ENCODE measurements around the gene PCNT. TPM values are rescaled to one million over a fixed set of nuclear protein-coding genes. Genes with fewer than 3 reads are reported as not detected.
"Not testable (repeated sequence)": the region's sequence is repeated elsewhere in the genome, so short reads cannot be mapped to it uniquely, and the experiment has no call there.

Gene PCNT
- total and polyA plus RNA-seq, 7 experiments from 2014 or later = 13.7 to 68.2 (median 54.3) TPM

GRCh38 chr21:46304437-46304836, 19.5 kb upstream of the PCNT start:
- ChIA-PET CTCF (no interaction called here), POLR2A (no interaction called here)
- intact Hi-C loops (cut with micrococcal nuclease) = no loop called here
- Histone ChIP-seq H3K27me3 (ENCODE audit: control insufficient read depth in 2 of 2, insufficient read depth in 2 of 2, low read length in 2 of 2) (no peaks in the 10 kb centered on the region), H3K9me3 (ENCODE audit: control insufficient read depth in 2 of 3, low read length in 3 of 3) (no peaks in the 10 kb centered on the region), H3K4me1 (ENCODE audit: control insufficient read depth in 2 of 2, insufficient read depth in 2 of 2, low read length in 2 of 2) (no peaks in the 10 kb centered on the region), H3K36me3 (ENCODE audit: control insufficient read depth in 2 of 3, insufficient read depth in 3 of 3, low read length in 3 of 3) (peaks cover 0 to 5% (median 0%) of the 10 kb centered on the region in 3 experiments), H3K4me3 (ENCODE audit: low read length) (no peak overlapping the region), H3K27ac (ENCODE audit: low read depth, low read length) (no peak overlapping the region)
- Mint-ChIP-seq H3K4me3 (no peak overlapping the region), H3K27ac (peak overlapping the region in 1 of 9 donors; percentile 1), H3K36me3 (peaks cover 0 to 30% (median 13%) of the 10 kb centered on the region in 5 donors), H3K9me3 (peaks cover 0 to 1% (median 0%) of the 10 kb centered on the region in 11 donors), H3K4me1 (peaks cover 0 to 6% (median 0%) of the 10 kb centered on the region in 7 donors), H3K27me3 (no peaks in the 10 kb centered on the region)
- no peak for DNase-seq
- no peak for ATAC-seq

DNA sequence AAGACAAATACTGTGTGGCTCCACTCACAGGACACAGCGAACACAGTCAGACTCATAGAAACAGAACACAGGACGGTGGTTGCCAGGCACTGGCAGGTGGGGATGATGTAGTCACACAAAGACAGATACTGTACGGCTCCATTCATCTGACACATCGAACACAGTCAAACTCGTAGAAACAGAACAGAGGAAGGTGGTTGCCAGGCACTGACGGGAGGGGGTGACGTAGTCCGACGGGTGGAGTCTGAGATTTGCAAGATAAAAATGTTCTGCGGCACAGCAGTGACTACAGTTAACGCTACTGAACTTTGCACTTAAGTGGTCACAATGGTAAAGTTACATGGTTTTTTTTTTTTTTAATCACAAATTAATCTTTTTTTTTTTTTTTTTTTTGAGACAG, 19.0 kb upstream of the PCNT start:
- CTCF ChIA-PET = no interaction called here
- ATAC-seq (peak; percentile 70), DNase-seq (no peak)
- Histone ChIP-seq H3K36me3 (ENCODE audit: control insufficient read depth in 2 of 3, insufficient read depth in 3 of 3, low read length in 3 of 3) (peaks cover 0 to 5% (median 0%) of the 10 kb centered on the region in 3 experiments), H3K4me1 (ENCODE audit: control insufficient read depth in 2 of 2, insufficient read depth in 2 of 2, low read length in 2 of 2) (no peaks in the 10 kb centered on the region), H3K27ac (ENCODE audit: low read depth, low read length) (no peak overlapping the region), H3K27me3 (ENCODE audit: control insufficient read depth in 2 of 2, insufficient read depth in 2 of 2, low read length in 2 of 2) (no peaks in the 10 kb centered on the region), H3K4me3 (ENCODE audit: low read length) (no peak overlapping the region), H3K9me3 (ENCODE audit: control insufficient read depth in 2 of 3, low read length in 3 of 3) (no peaks in the 10 kb centered on the region)
- POLR2A ChIA-PET = no interaction called here
- Mint-ChIP-seq H3K36me3 (peaks cover 0 to 27% (median 13%) of the 10 kb centered on the region in 5 donors), H3K4me1 (peaks cover 0 to 6% (median 0%) of the 10 kb centered on the region in 7 donors), H3K27me3 (no peaks in the 10 kb centered on the region), H3K9me3 (peaks cover 0 to 1% (median 0%) of the 10 kb centered on the region in 11 donors), H3K4me3 (no peak overlapping the region), H3K27ac (peak overlapping the region in 1 of 9 donors; percentile 1)
- intact Hi-C loops (cut with micrococcal nuclease) = no loop called here

DNA sequence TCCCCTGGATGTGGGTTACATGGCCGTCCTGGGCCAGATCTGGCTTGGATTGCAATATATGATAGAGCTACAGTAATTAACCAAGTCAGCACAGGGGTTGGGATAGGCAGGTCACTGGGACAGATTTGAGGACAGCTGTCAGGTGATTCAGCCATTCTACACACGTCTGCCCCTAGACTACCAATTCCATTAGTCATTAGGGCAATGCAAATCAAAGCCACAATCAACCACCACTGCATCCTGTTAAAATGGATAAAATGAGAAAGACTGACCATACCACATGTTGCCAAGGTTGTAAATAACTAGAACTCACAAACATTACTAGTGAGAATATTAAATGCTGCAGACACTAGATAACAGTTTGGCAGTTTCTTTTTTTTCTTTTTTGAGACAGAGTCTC, 16.3 kb upstream of the PCNT start:
- H3K4me3 Mint-ChIP-seq = no peak overlapping the region
- no peaks in the 10 kb centered on the region for H3K27me3 Mint-ChIP-seq
- peaks cover 0 to 6% (median 0%) of the 10 kb centered on the region in 7 donors for H3K4me1 Mint-ChIP-seq
- intact Hi-C loops (cut with micrococcal nuclease) = no loop called here
- ChIA-PET CTCF (no interaction called here), POLR2A (no interaction called here)
- Histone ChIP-seq H3K36me3 (ENCODE audit: control insufficient read depth in 2 of 3, insufficient read depth in 3 of 3, low read length in 3 of 3) (no peaks in the 10 kb centered on the region), H3K27me3 (ENCODE audit: control insufficient read depth in 2 of 2, insufficient read depth in 2 of 2, low read length in 2 of 2) (no peaks in the 10 kb centered on the region), H3K27ac (ENCODE audit: low read depth, low read length) (no peak overlapping the region), H3K4me3 (ENCODE audit: low read length) (no peak overlapping the region), H3K4me1 (ENCODE audit: control insufficient read depth in 2 of 2, insufficient read depth in 2 of 2, low read length in 2 of 2) (no peaks in the 10 kb centered on the region), H3K9me3 (ENCODE audit: control insufficient read depth in 2 of 3, low read length in 3 of 3) (no peaks in the 10 kb centered on the region)
- peaks cover 0 to 36% (median 14%) of the 10 kb centered on the region in 5 donors for H3K36me3 Mint-ChIP-seq
- no peak overlapping the region for H3K27ac Mint-ChIP-seq
- peaks cover 0 to 3% (median 0%) of the 10 kb centered on the region in 11 donors for H3K9me3 Mint-ChIP-seq
- peak; percentile 82 for ATAC-seq
- DNase-seq = no peak

DNA sequence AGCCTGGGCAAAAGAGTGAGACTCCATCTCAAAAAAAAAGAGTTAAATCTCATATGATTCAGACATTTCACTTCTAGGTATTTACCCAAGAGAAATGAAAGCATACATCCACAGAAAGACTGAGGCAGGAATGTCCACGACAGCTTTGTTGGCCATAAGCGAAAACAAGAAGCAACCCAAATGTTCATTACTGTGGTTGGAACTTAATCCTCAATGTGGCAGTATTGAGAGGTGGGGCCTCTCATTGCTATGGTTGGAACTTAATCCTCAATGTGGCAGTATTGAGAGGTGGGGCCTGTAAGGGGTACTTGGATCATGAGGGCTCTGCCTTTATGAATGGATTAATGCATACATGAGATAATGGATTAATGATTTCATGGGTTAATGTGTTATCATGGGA, 15.5 kb upstream of the PCNT start:
- no peaks in the 10 kb centered on the region for H3K27me3 Mint-ChIP-seq
- H3K4me3 Mint-ChIP-seq = no peak overlapping the region
- ChIA-PET CTCF (no interaction called here), POLR2A (no interaction called here)
- Histone ChIP-seq H3K4me3 (ENCODE audit: low read length) (no peak overlapping the region), H3K27me3 (ENCODE audit: control insufficient read depth in 2 of 2, insufficient read depth in 2 of 2, low read length in 2 of 2) (no peaks in the 10 kb centered on the region), H3K36me3 (ENCODE audit: control insufficient read depth in 2 of 3, insufficient read depth in 3 of 3, low read length in 3 of 3) (no peaks in the 10 kb centered on the region), H3K27ac (ENCODE audit: low read depth, low read length) (no peak overlapping the region), H3K4me1 (ENCODE audit: control insufficient read depth in 2 of 2, insufficient read depth in 2 of 2, low read length in 2 of 2) (no peaks in the 10 kb centered on the region), H3K9me3 (ENCODE audit: control insufficient read depth in 2 of 3, low read length in 3 of 3) (no peaks in the 10 kb centered on the region)
- H3K27ac Mint-ChIP-seq = no peak overlapping the region
- H3K9me3 Mint-ChIP-seq = peaks cover 0 to 3% (median 0%) of the 10 kb centered on the region in 11 donors
- intact Hi-C loops (cut with micrococcal nuclease) = no loop called here
- H3K36me3 Mint-ChIP-seq = peaks cover 0 to 35% (median 14%) of the 10 kb centered on the region in 5 donors
- DNase-seq (no peak), ATAC-seq (no peak)
- peaks cover 0 to 6% (median 0%) of the 10 kb centered on the region in 7 donors for H3K4me1 Mint-ChIP-seq

DNA sequence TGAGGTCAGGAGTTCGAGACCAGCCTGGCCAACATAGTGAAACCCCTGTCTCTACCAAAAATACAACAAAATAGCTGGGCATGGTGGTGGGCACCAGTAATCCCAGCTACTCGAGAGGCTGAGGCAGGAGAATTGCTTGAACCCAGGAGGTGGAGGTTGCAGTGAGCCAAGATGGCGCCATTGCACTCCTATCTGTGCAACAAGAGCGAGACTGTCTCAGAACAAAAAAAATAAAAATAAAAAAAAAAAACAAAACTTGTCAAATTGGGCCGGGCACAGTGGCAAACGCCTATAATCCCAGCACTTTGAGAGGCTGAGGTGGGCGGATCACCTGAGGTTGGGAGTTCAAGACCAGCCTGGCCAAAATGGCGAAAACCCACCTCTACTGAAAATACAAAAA, 13.7 kb upstream of the PCNT start:
- POLR2A ChIA-PET; H3K36me3 ChIP-seq (ENCODE audit: control insufficient read depth in 2 of 3, insufficient read depth in 3 of 3, low read length in 3 of 3); intact Hi-C loops (cut with micrococcal nuclease): not testable (repeated sequence)

GRCh38 chr21:46311568-46311967, 12.4 kb upstream of the PCNT start:
- H3K9me3 Mint-ChIP-seq = peaks cover 0 to 3% (median 0%) of the 10 kb centered on the region in 11 donors
- intact Hi-C loops (cut with micrococcal nuclease) = no loop called here
- peak overlapping the region in 1 of 9 donors; percentile 38 for H3K27ac Mint-ChIP-seq
- H3K27me3 Mint-ChIP-seq = no peaks in the 10 kb centered on the region
- H3K36me3 ChIP-seq (ENCODE audit: control insufficient read depth in 2 of 3, insufficient read depth in 3 of 3, low read length in 3 of 3) = no peaks in the 10 kb centered on the region
- no peaks in the 10 kb centered on the region for H3K9me3 ChIP-seq (ENCODE audit: control insufficient read depth in 2 of 3, low read length in 3 of 3)
- H3K27ac ChIP-seq (ENCODE audit: low read depth, low read length) = no peak overlapping the region
- ChIA-PET POLR2A (interaction anchor here (1.0 kb wide), 1 partner anchor 51 kb away, joined by 5 read pairs; no protein-coding TSS in a partner anchor), CTCF (no interaction called here)
- peaks cover 0 to 27% (median 5%) of the 10 kb centered on the region in 5 donors for H3K36me3 Mint-ChIP-seq
- H3K4me1 Mint-ChIP-seq = peaks cover 0 to 6% (median 0%) of the 10 kb centered on the region in 7 donors
- ATAC-seq (no peak), DNase-seq (no peak)
- H3K4me3 ChIP-seq (ENCODE audit: low read length) = no peak overlapping the region
- H3K27me3 ChIP-seq (ENCODE audit: control insufficient read depth in 2 of 2, insufficient read depth in 2 of 2, low read length in 2 of 2) = no peaks in the 10 kb centered on the region
- no peak overlapping the region for H3K4me3 Mint-ChIP-seq
- no peaks in the 10 kb centered on the region for H3K4me1 ChIP-seq (ENCODE audit: control insufficient read depth in 2 of 2, insufficient read depth in 2 of 2, low read length in 2 of 2)

More for the DNA sequence above, 13.7 kb upstream of the PCNT start:
- H3K27ac Mint-ChIP-seq; H3K4me1 Mint-ChIP-seq; H3K27me3 Mint-ChIP-seq; DNase-seq; ATAC-seq; H3K9me3 ChIP-seq (ENCODE audit: control insufficient read depth in 2 of 3, low read length in 3 of 3); H3K27ac ChIP-seq (ENCODE audit: low read depth, low read length); CTCF ChIA-PET; H3K4me3 Mint-ChIP-seq; H3K4me3 ChIP-seq (ENCODE audit: low read length); H3K9me3 Mint-ChIP-seq; H3K27me3 ChIP-seq (ENCODE audit: control insufficient read depth in 2 of 2, insufficient read depth in 2 of 2, low read length in 2 of 2); H3K4me1 ChIP-seq (ENCODE audit: control insufficient read depth in 2 of 2, insufficient read depth in 2 of 2, low read length in 2 of 2): not testable (repeated sequence)
- peaks cover 0 to 28% (median 5%) of the 10 kb centered on the region in 5 donors for H3K36me3 Mint-ChIP-seq

DNA sequence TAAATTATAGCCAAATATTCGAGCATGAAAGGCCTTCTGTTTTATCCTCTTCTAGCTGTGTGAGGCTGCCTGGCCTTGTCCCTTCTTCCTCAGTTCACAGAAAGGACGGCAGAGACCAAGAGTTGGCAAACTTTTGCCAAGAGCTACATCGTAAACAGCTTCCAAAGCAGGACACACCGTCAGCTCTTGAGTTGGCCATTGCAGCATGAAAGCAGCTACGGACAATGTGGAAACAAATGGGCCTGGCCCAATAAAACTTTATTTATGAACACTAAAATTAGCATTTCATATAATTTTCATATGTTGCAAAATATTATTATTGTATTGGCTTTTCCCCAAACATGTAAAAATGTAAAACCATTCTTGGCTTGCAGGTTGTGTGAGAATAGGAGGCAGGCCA, 11.0 kb upstream of the PCNT start:
- no peak overlapping the region for H3K4me3 Mint-ChIP-seq

More for the DNA sequence above, 11.0 kb upstream of the PCNT start:
- H3K27ac Mint-ChIP-seq = no peak overlapping the region
- Histone ChIP-seq H3K27ac (ENCODE audit: low read depth, low read length) (no peak overlapping the region), H3K4me1 (ENCODE audit: control insufficient read depth in 2 of 2, insufficient read depth in 2 of 2, low read length in 2 of 2) (no peaks in the 10 kb centered on the region), H3K9me3 (ENCODE audit: control insufficient read depth in 2 of 3, low read length in 3 of 3) (no peaks in the 10 kb centered on the region), H3K27me3 (ENCODE audit: control insufficient read depth in 2 of 2, insufficient read depth in 2 of 2, low read length in 2 of 2) (no peaks in the 10 kb centered on the region), H3K36me3 (ENCODE audit: control insufficient read depth in 2 of 3, insufficient read depth in 3 of 3, low read length in 3 of 3) (no peaks in the 10 kb centered on the region), H3K4me3 (ENCODE audit: low read length) (no peak overlapping the region)
- H3K4me1 Mint-ChIP-seq = no peaks in the 10 kb centered on the region
- DNase-seq (no peak), ATAC-seq (no peak)
- H3K9me3 Mint-ChIP-seq = peaks cover 0 to 3% (median 0%) of the 10 kb centered on the region in 11 donors
- CTCF ChIA-PET = interaction anchor here (1.3 kb wide), 1 partner anchor 22 kb away, joined by 3 read pairs; no protein-coding TSS in a partner anchor
- peaks cover 0 to 21% (median 0%) of the 10 kb centered on the region in 5 donors for H3K36me3 Mint-ChIP-seq
- POLR2A ChIA-PET = no interaction called here
- H3K27me3 Mint-ChIP-seq = no peaks in the 10 kb centered on the region
- intact Hi-C loops (cut with micrococcal nuclease) = no loop called here

All from naive thymus-derived CD4-positive, alpha-beta T cell (primary cell).